Fibroblast of skin of back (primary cell): ENCODE results near the gene SLC35F1.
A peak's percentile ranks its signal among the peaks of the same experiment; 100 is the strongest.

Experiments used
- DNase-seq: peaks from one replicate; pipeline ENCODE4 v3.0.0-alpha.2; 2013

SLC35F1 gene

DNA sequence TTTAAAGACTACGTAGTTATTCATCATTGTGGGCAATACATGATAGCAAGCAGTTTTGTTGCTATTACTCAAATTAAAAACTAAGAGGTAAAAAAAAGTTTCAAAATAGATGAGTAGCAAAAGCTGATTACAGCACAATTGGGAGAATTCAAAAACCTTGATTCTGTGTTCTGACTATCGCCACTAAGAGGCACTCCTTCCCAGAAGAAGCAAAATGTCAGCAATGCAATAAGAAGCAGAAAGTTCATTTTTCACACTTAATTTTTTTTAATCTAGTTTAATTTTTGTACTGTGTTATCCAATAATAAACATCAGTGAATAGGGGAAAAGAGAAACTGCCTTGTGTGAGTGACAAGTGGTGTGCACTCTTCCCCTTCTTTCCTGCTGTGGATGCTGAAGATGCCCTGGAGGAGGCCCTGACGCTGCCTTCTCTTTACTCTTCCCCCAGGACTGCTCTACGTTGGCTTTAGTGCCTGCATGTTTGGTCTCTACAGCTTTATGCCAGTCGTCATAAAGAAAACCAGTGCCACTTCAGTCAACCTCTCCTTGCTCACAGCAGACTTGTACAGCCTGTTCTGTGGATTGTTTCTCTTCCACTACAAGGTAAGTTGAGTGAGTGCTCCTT is 377.8 kb downstream of the SLC35F1 start:
- DNase-seq: peak; percentile 24

DNA sequence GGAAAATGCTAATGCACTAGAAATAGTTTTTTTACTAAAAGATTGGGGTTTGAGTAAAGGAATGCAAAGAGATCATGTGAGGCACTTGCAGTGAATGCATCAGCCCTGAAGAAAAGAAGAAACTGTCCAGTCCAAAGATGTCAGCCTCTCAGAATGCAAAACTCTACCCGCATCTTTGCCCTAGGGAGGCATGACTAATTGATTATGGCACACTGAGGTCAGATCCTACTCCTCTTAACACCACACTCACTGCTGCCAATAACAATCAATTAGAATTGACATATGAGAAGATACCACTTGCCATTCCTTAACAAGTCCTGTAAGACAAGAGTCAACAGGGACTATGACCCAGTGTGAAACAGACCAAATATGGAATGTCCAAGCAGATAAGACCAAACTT is 378.7 kb downstream of the SLC35F1 start:
- DNase-seq: peak; percentile 24

DNA sequence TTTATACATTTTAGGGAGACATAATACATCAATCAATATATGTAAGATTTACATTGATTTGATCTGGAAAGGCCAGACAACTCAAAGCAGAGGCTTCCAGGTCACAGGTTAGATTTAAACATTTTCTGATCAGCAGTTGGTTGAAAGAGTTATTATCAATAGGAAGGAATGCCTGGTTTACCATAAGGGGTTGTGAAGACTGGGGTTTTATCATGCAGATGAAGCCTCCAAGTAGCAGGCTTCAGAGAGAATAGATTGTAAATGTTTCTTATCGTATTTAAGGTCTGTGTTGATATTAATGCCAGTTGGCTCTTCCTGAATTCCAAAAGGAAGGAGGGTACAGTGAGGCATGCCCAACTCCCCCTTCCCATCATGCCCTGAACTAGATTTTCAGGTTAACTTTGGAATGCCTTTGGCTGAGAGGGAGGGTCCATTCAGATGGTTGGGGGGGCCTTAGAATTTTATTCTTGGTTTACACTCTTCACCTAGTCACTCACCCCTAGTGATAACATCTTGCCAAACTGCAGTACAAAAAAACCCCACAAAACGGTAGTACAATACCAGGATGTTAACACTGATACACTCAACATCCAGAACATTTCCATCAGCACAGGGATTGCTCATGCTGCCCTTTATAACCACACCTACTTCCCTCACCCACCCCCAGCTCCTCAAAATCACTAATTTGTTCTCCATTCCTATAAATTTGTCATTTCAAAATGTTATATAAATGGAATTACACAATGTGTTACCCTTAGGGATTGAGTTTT is 381.5 kb downstream of the SLC35F1 start:
- peak; percentile 16 for DNase-seq

DNA sequence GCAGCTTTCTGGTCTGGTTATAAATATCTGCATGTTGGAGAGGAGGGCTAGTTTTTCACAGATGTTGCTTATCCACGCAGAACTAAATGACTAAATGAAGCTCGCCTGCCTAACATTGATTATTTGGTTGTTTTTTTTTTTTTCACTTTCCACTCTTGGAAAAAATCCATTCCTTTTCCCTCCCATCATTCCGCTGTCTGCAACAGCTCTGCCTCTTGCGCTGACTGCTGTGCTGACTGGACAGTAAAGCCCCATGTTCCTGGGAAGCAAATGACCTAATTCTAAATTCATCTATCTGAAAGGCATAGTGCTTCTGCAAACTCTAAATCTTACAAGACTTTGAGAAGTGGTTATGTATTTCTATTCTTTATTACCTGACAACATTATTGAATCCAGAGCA is 385.5 kb downstream of the SLC35F1 start:
- no peak for DNase-seq

DNA sequence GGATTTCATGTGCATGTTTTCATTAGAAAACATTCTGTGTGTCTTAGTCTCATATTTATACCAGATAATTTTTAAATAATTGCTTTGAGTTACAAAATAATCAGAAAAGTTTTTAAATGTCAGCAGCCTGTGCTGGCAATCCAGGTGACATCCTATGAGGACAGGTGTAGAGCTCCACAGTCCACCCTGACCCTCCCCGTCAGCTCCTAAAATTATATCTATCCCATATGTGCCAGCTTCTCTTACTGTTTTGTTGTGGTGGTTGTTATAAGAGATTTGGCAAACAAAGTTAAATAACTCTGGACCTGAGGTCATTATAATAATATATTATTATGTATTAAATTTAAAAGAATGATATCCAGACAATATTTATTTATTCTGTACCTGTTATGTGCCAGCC is 387.8 kb downstream of the SLC35F1 start:
- DNase-seq: no peak

DNA sequence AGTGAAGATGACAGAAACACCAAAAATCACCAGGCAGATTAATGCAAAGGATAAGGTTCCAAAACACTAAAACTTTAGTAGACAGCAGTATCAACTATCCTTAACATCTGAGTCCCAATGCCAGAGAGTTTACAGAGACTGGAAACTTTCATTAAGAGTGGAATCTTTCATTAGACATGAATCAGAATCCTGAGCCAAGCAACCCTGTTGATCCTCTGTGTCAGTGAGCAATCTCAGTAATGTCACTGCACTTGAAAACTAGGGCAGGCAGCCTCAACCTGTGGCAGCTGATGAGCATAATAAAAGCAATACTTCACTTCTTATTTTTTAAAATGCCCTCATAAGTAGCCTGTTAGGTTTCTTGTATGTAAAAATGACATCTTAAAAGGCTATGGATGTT is 388.3 kb downstream of the SLC35F1 start:
- DNase-seq: no peak

DNA sequence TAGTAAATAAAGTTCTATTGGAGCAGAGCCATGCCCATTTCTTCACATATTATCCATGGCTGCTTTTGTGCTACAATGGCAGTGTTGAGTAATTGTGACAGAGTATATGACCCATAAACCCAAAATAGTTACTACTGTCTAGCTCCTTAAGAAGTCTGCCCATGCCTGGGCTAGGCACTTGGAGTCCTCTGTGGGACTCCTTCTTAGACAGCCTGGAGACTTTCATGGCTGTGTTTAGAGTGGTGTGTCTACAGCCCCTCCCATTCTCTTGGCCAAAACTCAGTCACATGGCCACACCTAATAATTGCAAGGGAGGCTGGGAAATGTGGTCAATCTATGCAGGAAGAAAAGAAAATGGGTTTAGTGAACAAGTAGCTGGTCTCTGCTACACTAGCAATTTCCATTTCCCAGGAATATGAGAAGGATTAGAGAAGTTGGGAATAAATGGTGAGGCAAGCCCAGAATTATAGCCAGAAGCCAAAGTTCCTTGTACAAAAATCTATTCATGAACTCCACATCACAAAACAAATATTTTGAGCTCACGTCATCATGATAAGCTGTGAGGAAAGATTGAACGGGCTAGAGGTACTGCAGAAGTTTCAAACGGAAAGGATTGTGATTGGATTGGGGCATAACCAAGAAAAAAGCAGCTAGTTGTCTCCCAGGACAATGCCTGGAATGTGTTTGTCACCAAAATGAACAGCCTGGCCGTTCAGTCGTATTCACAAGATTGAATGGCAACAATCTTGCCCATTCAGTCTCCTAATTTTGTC is 389.3 kb downstream of the SLC35F1 start:
- no peak for DNase-seq

DNA sequence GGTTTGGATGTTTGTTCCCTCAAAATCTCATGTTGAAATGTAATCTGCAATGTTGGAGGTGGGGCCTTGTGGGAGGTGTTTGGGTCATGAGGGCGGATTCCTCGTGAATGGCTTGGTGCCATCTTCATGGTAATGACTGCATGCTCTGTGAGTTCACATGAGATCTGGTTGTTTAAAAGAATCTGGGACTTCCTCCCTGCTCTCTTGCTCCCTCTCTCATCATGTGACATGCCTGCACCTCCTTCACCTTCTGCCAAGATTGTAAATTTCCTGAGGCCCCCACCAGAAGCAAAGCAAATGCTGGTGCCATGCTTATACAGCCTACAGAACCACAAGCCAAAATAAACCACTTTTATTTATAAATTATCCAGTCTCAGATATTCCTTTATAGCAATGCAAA is 390.8 kb downstream of the SLC35F1 start:
- DNase-seq: no peak

DNA sequence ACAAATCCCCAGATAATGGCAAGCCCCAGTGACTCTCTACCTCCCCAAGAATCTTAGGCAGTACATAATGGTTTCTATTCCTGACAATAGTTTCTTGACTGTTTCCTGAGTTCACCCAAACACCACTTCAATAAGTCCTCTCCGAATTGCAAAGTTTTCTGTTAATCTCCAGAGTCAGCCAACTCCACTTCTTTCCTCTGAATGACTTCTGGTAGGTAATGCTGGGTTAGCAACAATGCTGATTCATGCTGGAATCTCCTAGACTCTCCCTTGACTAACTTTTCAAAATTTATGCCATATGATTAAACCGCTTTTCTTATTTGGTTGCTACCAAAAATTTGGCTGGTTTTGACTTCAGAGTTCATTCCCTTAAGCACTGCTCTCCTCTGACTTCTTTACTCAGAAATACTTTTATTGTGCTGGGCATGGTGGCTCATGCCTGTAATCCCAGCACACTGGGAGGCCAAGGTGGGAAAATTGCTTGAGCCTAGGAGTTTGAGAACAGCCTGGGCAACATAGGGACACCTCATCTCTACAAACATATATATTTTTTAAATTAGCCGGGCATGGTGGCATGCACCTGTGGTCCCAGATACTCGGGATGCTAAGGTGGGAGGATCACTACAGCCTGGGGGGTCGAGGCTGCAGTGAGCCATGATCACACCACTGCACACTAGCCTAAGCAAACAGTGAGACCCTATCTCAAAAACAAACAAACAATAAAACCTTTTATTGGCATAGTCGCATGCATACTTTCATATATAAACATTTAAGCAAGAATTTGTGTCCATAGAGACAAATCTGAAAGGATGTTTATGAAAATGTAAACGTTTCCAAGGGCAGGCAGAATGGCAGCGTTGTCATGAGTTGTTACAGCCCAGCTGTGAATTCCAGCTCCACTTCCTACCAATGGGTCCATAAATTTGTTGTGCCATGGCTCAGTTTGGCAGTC is 391.7 kb downstream of the SLC35F1 start:
- no peak for DNase-seq

DNA sequence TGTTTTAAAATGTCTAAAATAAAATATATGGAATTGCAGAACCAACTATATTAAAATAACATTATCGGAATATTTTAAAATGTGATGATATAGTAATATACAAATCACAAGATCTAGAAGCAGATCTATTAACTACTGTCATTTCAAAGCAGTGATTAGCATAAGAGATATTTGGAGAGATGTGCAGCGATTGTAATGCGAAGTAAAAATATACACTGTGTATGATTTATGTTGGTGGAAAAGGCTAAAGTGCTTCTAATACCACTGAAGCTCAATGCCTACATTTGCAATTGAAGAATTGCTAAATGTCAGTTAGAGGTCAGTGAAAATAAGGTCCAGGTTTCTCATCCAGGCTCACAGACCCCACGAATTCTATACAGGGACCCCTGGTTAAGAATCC is 392.4 kb downstream of the SLC35F1 start:
- no peak for DNase-seq

DNA sequence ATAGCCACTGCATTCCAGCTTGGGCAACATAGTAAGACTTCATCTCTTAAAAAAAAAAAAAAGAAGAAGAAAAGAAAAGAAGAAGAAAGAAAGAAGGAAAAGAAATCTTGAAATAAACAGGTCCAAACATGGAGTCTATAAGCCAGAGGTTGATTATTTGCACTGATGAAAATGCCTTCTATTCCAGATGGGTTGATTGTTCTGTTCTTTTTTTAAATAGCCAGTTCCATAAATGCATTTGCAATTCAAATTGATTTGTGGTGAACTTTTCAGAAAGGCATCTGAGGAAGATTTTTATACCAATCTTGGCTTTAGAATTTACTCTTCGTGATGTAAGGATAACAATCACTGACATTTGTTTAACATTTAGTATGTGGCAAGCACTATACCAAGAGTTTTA is 397.3 kb downstream of the SLC35F1 start:
- DNase-seq: no peak

DNA sequence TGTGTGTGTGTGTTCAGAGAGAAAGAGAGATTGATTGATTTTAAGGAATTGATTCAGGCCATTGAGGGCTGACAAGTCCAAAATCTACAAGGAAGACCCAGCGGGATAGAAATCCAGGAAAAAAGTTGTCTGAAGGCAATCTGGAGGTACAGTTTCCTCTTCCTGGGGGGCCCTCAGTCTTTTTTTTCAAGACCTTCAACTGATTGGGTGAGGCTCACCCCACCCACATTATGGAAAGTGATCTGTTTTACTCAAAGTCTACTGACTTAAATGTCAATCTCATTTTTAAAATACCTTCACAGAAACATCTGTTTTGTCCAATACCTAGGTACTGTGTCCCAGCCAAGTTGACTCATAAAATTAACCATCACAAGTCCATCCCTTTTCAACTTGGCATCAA is 398.0 kb downstream of the SLC35F1 start:
- DNase-seq: no peak

DNA sequence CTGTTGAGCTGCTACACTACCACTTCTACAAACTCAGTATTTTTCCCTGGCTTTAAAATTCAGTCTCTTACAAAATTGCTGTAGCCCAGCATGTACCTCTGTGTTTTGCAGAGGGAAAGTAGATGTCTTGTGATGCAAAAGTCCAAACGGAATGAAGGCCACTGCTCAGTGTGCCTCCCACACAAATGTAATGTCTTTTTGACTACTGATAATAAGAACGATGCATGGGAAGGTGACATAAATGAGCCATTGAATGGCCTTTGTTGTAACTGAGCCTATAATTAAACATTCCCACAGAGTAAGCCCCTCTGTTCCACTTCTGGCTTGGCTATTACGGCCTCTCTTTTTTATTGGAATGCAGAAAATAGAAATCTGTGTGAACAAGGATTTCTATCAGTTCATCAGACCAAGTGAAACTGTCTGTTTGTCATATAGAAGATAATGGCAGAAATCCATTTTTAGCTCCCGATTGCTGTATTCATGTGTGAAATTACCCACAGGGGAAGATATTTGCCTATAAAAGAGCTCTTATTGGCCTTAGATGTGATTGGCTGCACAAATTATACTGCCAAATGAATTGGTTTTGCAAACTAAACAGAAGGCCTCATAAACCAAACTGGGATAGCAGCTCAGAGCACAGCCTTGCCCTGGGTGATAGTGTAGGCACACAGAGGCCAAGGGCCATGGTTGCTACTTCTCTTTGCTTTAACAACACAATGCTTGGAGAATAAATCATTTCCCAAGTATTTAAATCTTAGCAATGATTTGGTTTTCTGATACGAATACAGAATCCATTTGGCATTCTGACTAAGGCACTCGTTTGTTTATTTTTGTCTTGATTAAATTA is 399.6 kb downstream of the SLC35F1 start:
- no peak for DNase-seq

DNA sequence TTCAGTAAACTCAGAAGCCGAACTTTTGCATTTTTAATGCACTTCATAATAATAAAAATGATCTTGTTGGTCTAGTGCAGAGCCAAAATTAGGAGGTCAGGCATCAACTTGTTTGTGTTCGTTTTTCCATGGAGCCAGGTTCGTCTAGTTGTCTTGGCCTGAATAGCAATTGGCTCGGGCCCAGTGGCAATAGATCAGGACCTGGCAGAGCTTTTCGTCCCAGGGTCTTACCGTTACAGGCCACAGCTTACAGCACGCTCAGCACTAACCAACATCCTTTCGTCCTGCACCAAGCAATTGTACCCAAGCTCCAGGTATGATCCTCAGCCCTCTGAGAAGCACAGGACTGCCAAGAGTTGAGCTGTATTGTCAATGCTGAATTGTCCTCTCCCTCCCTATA is 400.5 kb downstream of the SLC35F1 start:
- no peak for DNase-seq

DNA sequence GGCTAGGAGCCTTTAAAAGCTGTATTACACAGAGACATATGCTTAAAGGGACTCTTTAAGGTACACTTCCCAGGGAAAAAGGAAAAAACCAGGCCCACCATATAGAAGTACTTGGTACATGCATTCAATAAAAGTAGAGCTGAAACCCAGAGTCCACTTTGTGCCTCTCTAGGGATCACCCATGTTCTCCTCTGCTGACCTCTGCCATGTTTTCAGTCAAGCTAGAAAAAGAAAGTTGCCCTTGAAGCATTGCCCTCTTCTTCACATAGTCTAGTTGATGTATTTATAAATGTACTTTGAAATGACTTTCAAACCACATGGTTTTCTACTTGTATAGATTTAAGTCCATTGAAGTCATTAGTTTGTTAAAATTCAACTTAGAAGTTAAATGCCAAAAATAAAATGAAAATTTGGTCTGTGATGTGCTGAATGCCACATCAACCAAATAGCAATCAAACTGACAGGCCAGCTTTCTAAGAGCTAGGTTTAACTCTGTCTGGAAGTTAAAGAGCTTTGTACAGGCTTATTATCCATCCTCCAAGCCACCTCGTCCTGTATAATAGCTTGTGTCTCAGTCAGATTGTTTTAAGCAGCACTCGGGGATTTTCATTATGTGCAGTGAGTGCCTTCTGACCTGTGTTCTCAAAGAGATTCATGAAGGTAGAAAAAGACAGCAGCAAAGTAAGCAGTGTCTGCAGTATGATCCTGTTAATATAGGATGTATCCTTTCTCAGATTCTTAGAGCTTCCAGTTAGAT is 402.5 kb downstream of the SLC35F1 start:
- DNase-seq: no peak

DNA sequence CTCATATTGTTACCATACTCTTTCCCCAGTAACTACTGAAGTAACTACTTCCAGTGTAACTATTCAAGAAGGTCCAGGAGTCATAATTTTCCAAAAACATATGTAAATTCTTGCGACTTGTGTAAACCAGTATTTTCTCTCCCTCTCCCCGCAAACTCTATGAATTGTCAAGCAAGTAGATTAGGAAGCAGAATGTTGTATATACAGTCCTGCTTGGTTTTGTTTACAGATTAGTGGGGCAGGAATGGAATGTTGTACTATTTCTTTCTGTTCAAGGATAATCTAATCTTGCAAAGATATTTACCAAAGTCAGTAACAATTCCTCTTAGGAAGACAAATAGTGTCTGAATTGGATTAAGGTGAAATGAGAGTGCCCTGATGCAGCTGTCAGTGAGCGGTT is 406.1 kb downstream of the SLC35F1 start:
- DNase-seq: no peak

DNA sequence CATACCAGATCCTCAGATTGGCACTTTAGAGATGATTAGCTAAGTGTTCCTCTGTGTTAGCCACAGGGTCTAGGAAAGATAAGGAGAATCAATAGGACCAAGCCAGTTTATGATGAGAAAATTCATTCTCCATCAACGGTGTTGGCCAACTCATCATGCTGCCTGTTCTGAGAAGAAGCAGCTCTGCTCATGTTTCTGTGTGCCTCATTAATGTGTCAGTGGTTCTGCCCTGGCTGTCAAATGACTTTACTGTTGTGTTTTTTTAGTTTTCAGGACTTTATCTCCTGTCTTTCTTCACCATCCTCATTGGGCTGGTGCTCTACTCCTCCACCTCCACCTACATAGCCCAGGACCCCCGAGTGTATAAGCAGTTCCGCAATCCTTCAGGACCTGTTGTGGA is 406.7 kb downstream of the SLC35F1 start:
- DNase-seq: no peak

DNA sequence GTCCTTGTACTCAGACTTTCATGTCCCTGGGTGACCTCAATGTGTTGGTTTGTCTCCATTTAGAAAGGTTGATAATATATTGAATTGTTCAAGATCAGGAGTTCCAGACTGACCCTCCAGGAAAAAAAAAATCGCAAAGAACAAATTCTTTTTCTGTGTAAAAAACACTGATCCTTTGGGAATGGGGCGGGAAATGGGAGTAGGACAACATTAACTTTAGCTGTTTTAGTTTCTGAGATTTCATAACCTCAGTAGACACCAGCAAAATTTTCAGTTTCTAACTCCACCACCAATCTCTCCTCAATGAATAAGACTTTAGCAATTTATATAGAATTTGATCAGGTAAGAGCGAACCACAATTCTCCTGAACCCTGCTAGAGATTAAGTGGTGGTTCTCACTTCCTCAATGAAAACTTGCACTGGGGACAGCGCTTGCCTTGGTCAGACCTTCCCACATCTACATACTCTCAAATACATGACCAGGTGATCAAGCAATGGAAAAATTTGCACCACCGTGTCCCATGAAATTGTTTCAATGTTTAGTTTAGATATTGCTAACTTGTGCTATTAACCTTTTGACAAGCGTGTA is 409.8 kb downstream of the SLC35F1 start:
- DNase-seq: no peak

DNA sequence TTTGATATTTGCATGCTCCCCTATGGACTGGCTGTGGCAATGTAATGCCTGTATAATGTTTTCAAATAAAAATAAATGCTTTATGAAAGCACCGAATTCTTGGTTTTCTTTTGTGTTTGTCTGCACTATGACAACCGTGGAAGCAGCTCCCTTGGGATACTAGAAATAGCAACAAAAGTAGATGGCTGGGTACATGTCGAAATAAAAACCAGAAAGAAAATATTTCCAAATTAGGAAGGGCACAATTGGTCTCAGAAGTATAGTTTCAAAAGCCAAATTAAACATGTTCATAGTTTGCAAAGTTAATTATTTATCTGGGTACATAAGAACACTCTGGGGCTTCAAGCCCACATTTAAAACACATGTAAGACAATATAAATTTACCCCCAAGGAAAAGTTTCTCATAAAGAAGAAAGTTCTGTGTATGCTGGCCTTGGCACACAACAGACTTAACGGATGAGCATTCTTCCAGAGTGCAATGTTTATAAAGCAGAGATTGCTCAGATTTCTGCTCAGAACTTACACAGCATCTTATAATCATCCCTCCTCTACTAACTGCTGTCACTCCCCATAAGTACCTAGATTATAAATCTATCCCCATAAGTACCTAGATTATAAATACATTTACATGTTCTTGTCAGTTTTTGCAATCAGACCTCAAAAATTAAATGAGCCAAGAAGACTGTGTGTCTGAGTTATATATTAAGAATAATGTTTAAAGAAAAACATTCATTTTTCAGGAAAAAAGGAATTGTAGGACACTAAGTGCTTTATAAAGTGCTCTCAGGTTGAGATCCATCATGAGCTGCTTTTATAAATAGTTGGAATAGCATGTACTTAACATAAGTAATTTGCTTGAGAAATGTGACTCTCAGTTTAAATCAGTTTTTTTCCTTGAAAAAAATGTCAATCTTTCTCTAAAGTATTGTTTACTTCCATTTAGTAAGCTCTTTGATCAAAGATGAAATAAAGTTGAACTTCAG is 410.8 kb downstream of the SLC35F1 start:
- peak; percentile 73 for DNase-seq
